Fibroblast of skin of right biceps (primary cell): ENCODE measurements around the gene RAET1G.
"Not testable (repeated sequence)": the region's sequence is repeated elsewhere in the genome, so short reads cannot be mapped to it uniquely, and the experiment has no call there.

ENCODE experiments used
- DNase-seq: peaks from one replicate; pipeline ENCODE4 v3.0.0-alpha.2; 2013

The RAET1G gene

DNA sequence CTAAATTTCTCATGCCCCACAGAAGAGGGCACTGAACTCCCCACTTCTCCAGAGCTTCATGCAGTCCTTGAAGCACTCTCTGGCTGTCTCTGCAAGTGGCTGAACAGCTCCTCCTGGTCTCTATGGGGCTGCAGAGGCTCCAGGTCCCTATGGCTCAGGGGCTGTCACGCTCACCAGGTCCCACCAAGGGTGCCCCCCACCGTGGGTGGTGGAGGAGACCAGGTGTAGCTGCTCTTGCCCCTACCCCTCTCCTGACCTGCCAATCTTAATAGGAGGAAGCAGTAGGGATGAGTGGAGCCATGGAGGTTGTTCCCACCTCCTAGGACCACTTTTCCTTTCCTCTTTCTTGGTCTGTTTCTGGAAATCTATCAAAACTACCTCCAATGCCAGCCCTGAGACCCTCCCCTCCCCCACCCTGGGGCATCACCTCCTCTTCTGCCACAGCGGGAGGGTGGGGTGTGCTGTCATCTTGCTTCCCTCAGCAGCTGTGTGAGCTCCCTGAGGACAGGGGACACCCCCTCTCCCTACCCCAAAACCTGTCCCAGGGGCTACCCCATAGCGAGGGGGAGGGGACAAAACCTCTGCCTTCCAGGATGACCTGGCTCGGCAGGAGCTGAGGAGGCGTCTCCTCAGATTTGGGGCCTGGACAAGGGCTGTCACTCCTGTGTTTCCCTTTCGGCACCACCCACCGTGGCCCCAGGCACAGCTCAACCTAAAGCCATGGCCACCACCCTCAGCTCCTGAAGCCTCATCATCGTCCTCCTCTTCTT, 13.0 kb downstream of the RAET1G start:
- DNase-seq, result no peak

DNA sequence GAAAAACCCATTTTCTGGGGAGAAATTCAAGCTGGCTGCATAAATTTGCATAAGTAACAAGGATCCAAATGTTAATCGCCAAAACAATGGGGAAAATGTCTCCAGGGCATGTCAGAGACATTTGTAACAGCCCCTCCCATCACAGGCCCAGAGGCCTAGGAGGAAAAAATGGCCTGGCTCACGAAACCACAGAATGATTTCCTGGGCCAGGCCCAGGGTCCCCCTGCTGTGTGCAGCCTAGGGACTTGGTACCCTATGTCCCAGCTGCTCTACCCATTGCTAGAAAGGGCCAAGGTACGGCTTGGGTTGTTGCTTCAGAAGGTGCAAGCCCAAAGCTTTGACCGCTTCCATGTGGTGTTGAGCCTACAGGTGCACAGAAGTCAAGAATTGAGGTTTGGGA, 14.4 kb downstream of the RAET1G start:
- DNase-seq, result not testable (repeated sequence)

DNA sequence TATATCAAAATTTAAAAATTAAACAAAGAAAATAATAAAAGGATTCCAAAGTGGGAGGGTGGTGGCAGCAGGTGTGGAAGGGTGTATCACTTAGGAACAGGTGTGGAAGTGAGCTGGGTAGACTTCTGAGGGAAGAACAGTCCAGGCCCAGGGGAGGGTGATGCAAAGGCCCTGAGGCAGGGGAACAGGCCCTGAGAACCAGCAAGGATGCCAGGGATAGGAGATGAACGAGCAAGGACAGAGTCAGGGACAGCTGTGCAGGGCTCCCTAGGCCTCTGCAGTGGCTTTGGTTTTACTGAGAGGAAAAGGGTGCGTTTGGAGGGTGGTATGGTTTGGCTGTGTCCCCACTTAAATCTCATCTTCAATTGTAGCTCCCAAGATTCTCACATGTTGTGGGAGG, 15.6 kb downstream of the RAET1G start:
- no peak for DNase-seq

DNA sequence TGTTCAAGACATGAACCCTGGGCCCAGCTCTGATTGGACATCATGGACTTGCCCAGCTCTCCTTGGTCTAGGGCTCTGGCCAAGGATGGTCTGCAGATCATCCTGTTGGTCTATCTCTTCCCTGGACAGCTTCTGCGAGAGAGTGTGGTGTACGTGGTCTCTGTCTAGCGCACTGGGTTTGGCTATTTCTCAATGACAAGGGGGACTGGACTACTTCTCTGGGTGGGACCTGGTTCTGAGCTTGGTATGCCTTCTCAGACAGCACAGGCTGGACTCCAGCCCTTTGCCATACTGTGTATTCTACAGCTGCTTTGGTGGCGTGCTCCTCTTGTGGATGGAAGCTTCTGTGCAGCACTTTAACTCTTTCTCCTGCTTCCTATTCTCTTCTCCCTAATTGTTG, 16.5 kb downstream of the RAET1G start:
- no peak for DNase-seq

DNA sequence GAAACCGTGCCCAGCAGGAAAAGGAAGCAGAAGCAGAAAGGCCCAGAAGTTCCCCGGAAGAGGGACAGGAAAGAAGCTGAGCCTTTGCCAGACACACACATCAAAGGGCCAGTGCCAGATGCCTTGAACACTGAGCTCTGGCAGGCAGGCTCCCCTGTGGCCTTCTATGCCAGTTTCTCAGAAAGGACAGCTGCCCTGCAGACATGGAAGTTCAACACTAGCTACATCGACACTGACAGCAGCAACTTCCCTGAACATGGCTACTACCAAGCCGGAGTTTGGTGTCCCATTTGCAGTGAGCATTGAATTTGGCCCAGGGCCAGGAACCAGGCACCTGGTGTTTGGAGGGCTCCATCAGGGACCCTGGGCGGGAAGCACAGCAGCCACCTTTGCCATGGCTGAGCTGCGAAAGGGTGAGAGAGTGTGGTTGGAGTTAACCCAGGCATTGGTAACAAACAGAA, 17.0 kb downstream of the RAET1G start:
- DNase-seq, result no peak

DNA sequence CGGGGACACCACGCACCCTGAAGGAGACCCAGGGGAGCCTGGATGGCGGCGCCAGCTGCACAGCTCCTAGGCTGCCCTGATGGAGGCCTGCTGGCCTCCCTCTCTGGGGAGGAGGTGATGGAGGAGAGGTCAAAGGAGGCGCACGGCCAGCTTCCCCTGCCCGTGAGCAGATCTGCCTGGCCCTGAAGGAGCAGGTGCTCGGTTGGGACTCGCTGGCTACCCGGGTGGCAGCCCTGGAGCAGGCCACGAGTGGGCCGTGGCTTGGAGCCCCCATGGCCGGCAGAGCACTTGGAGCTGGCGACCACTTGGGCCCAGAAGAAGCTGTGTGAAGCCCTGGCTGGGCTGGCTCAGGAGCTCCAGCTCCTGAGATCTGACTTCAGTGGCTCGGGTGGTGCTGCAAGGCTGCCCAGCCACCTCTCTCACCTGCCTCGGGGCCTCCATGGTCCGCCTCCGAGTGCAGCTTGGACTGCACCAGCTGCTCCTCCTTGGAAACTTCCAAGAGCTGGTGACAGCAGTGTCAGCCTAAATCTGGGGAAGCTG, 17.5 kb downstream of the RAET1G start:
- no peak for DNase-seq

DNA sequence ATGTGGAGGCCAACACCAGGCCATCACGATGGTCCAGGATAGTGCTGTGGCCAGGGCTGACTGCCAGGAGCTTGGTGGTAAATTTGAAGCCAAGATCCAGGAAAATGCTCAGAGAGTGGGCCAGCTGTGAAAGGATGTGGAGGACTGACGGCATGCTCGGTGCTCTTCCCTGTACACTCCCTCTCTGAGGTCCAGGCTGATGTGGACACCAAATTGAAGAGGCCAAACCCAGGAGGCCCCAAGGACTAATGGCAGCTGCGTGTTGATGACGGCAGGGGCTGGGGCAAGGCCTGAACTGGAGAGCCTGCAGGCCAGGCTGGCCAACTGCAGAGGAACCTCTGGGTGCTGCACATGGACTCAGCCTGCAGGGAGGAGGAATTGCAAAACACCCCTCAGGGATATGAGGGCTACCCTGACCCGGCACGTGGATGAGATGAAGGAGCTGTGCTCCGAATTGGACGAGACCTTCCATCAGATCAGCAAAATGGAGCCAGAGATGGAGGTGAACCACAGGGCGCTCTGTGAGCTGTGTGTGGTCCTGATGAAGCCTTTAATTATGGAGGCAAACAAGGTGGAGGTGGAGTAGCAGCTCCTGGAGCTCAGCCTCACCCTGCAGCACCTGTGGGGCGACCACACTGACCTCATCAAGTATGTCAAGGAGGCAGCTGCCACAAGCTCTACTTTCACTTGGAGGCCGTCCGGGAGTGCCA, 18.1 kb downstream of the RAET1G start:
- no peak for DNase-seq

DNA sequence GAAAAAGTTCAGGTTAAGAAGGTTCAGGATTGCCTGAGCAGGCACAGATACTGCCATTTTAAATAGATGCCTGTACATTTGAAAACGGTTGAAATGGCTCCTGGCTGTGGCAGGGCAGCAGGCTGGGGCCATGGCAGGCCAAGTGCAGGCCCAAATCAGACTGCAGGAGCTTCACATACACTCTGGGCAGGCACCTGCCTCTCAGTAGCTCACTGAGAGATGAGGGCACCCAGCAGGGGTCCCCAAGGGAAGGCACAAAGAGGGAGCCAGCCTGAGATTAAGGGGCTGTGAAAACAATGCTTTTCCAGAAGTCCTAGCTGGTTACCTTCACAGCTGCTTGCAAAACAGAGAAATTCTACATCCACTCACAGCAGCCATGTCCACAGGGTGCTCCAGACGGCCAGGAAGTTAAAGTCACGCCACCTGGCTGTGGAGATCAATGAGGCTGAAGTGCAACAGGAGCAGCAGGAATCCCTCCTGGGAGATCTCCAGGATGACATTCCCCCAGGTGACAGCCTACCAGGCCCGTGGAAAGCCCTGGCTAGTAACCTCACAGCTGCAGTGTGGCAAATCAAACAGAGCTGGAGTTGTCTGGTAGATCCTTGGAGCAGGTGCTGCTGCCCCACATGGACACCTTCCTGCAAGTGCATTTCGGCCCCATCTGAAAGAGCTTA, 18.8 kb downstream of the RAET1G start:
- no peak for DNase-seq

DNA sequence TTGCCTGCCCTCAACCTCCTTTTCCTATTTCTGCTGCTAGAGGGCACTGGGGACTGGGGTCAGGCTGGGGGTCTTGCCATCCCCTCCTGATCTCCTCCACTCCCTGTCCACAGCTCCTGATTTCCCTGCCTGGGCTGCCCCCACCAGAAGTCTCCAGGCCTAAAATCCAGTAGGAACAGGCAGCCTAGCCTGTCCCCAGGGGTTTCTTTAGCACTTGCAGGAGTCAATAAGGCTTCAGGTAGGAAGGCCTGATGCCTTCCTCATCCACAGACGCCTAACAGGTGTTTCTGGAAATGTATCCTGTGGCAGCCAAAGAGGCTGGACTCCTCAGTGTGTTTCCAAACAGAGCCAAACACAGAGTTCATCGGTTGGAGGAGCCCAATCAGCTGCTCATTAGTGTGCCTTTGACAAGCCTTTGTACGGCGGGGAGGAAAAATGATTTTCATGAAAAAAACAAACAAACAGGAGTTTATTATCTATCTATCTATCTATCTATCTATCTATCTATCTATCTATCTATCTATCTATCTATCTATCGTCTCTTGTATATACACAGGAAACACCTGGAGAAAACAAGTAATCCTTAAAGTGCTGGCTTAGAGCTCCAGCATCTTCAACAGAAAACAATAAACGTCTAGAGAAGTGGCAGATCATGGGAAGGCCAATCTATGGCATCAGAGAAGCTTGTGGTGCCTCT, 21.3 kb downstream of the RAET1G start:
- no peak for DNase-seq

DNA sequence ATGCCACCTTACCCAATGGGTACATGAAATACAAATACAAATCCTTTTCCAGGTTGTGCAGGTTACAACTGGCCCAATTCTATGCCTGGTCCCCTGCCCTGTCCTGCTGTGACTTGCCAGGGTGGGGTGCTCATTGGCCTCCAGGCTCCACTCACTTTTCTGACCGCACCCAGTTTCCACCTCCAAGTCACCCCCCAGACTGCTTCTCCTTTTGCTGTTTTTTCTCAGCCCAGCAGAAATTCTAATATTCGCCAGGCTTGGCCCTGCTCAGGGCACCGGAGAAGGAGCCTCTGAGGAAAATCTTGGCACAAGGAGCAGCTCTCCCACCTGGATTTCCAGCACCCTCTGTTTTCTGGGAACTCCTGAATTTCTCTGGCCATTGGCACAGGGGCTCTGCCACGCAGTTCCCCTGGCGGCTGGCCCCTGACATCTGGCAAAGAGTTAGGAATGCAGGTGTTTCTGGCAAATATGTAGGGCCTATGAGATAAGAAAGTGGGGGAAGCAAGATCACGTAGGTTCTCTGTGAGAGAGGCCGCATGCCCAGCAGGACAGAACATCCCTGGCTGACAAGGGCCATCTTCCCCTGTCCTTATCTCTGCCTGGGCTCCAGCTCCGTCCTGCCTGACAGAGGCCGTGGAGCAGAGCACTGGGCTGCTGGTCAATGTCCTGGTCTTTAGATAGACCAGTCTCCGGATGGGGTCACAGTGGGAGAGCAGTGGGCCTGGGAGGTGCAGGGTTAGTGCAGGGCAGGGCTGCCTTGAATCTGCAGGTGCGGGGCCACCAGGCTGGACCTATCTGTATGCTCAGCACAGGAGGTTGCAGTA, 22.1 kb downstream of the RAET1G start:
- DNase-seq, result no peak

DNA sequence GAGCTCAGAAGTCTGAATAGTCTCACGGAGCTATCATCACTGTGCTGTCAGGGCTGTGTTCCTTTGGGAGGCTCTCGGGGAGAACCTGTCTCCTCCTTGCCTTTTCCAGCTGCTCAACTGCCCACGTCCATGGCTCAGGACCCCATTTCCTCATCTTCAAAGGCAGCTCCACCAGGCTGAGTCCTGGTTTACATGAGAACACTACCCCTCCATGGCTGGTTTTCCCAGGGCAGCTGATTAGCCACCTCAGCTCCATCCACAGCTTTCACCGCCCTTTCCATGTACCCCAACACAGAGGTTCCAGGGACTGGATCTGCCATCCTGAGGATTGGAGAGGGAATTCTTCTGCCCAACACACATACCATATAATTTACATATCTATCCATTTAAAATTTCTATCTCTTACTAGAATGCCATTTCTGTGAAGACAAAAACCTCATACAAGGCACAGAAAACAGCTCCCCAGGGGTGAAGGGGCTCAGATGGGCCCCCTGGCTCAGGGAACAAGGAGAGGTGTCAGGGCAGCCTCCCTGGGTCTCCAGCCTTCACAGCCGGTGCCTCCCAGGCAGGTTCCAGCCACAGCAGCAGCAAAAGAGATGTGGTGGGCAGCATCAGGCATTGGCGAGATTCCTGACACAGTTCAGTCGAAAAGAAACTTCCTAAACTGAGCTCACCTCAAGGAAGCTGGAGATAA, 22.8 kb downstream of the RAET1G start:
- no peak for DNase-seq

DNA sequence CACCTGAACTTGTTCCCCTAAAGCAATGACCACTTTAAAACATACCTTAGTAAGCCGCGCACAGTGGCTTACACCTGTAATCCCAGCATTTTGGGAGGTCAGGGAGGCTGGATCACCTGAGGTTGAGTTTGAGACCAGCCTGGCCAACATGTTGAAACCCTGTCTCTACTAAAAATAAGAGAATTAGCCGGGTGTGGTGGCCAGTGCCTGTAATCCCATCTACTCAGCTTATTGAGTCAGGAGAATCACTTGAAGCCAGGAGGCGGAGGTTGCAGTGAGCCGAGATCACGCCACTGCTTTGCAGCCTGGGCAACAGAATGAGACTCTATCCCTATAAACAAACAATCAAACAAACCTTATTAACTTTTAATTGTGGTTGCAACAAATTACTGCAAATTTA, 23.4 kb downstream of the RAET1G start:
- no peak for DNase-seq

DNA sequence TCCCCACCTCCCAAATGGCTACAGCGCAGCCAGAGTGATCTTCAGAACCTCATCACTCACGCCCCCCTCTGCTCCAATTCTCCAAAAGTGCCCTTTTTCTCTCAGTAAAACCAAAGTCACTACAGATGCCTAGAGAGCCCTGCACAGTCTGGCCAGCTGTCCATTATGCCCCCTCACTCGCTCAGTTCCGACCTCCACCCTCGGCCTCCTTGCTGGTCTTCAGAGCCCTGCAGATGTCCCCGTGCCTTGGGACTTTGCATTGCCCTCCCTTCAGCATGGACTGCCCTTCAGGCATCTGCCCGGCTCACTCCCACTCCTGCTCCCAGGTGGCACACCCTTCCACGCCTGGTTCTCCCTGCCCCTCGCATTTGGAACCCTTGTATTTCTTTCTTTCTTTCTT, 24.0 kb downstream of the RAET1G start:
- no peak for DNase-seq

DNA sequence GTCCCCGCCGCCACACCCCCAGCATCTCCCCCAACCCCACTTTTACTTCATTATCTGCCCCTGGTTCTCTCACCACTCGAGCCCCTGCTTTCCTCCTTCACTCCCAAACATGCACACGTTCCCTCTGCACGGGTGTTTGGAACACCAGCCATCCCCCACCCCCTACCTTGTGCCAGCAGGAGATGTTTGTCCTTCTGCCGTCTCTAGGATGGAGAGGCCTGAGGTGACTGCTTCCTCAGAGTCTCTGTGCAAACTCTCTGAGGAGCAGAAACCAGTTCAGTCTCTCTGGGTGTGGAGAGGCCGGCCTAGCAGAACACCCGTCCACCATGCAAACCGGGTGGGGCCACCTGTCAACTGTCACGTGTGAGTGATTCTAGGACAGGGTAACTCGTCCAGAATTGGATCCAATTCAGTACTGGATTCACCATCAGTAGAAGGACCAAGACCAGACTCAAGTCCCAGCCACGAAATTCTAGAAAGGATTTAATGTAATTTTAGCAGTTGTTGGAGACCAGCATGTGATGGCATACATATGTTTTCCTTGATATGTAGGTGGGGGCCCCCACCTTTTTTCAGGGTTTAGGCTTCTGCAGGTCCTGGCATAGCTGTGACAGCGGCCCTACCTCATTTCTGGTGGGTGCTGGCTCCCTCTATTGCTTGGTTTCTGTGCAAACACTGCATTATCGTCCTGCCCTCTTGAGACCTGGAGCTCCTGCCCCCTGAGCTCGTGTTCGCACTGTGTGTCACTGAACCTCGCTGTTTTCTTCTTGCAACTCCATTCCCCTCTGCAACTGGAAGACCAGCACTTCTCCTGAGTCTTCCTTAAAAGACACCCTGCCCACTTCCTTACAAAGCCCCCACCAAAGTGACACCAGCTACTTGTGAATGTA, 24.8 kb downstream of the RAET1G start, which contains the start of gene RAET1E:
TSS of gene RAET1E (minus strand) at position 259 of the 890 bp plus-strand sequence. CDS start 7,212 bp downstream, outside the sequence.
- no peak for DNase-seq

DNA sequence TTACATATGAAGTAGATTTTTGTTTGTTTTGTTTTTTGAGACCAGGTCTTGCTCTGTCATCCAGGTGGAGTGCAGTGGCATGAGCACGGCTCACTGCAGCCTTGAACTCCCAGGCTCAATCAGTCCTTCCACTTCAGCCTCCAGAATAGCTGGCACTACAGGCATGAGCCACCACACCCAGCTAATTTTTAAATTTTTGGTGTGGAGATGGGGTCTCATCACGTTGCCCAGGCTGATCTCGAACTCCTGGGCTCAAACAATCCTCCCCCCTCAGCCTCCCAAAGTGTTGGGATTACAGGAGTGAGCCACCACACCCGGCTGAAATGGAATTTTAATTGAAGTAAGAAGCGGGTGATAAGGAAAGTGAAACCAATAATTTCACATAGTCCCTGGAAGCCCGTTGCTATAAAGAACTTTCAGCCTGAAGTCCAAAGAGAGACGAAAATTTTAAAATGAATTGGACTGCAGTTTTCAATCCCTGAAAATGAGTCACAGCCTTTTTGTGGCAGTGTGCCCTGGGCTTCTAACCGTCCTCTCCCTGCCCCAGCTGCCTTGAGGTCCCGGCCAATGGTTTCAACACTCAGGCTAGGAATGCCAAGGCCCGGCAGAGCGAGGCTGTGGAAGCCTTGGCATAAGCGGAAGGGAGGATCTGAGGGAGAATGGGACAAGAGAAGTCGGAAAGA, 25.8 kb downstream of the RAET1G start:
- DNase-seq, result peak; percentile 78

DNA sequence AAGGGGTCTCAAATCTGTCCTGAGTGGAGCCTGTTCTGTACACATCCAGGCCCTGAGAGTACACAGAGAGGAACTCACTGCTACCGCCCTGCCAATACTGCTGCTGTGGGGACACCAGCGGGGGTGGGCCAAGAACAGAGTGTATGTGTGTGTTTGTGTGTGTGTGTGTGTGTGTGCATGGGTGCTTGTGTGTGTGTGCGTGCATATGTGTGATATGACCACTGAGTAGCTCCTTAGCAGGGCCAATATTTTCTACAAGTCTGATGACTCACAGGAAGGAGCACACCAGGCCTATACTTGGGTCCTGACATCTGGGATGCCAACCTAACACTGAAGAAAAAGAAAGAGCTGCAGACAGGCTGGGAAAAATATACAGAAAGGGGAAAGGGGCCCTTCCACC, 26.4 kb downstream of the RAET1G start:
- peak; percentile 40 for DNase-seq

DNA sequence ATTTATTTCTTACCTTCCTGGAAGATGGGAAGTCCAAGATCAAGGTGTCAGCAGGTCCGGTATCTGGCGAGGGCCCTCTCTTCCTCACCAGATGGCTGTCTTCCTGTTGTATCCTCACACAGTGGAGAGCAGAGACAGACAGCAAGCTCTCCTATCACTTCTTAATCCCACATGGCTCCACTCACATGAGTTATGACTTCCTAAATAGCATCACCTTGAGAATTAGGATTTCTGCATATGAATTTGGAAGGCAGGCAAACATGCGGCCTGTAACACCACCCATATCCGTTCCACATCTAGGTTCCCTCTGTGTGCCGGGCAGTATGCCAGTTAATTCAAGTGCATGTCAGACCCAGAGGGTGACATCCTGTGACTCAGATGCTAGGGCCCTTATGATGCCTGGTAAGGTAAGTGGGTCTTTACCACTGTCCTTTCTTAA, 27.1 kb downstream of the RAET1G start:
- DNase-seq, result peak; percentile 81

DNA sequence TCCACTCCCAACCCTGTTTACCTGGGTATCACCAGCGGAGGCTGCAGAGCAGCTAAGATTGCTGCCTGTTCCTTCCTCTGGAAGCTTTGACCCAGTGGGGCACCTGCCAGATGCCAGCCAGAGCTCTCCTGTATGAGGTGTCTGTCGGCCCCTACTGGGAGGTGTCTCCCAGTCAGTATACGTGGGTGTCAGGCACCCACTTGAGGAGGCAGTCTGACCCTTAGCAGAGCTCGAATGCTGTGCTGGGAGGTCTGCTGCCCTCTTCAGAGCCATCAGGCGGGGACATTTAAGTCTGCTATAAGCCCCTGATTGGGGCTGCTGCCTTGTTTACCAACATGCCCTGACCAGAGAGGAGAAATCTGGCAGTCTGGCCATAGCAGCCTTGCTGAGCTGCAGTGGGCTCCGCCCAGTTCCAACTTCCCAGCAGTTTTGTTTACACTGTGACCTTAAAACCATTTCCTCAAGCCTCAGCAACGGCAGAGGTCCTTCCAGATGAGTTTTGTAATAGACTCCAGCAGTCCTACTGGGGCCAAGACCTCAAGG, 27.8 kb downstream of the RAET1G start:
- peak; percentile 24 for DNase-seq

DNA sequence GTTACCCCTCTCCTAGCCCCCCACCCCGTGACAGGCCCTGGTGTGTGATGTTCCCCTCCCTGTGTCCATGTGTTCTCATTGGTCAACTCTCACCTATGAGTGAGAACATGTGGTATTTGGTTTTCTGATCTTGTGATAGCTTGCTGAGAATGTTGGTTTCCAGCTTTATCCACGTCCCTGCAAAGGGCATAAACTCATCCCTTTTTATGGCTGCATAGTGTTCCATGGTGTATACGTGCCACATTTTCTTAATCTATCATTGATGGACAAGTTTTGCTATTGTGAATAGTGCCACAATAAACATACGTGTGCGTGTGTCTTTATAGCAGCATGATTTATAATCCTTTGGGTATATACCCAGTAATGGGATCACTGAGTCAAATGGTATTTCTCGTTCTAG, 31.1 kb downstream of the RAET1G start:
- not testable (repeated sequence) for DNase-seq
